ENCODE measurements around the gene RBFOX1. TPM values are rescaled to one million over a fixed set of nuclear protein-coding genes. Genes with fewer than 3 reads are reported as not detected.

Gene RBFOX1
- total RNA-seq, 4 donors from 2014 or later, result 1.0 to 3.4 TPM; not detected in 2

- no peak for DNase-seq
- Histone ChIP-seq H3K4me3 (no peak overlapping the region), H3K4me1 (no peaks in the 10 kb centered on the region), H3K9me3 (no peaks in the 10 kb centered on the region), H3K27me3 (no peaks in the 10 kb centered on the region), H3K27ac (no peak overlapping the region), H3K36me3 (no peaks in the 10 kb centered on the region)
- TF ChIP-seq CTCF (IDR thresholded peaks at IDR 0.05), result no peak
- no peak for TF ChIP-seq POLR2A (IDR thresholded peaks at IDR 0.05)
These were observed 269.8 kb downstream of the RBFOX1 start for GRCh38 chr16:7602291-7602950.

- Histone ChIP-seq H3K27ac (no peak overlapping the region), H3K27me3 (no peaks in the 10 kb centered on the region), H3K9me3 (no peaks in the 10 kb centered on the region), H3K4me1 (no peaks in the 10 kb centered on the region), H3K36me3 (no peaks in the 10 kb centered on the region), H3K4me3 (no peak overlapping the region)
- DNase-seq, result no peak
- TF ChIP-seq POLR2A (IDR thresholded peaks at IDR 0.05) (no peak), CTCF (IDR thresholded peaks at IDR 0.05) (no peak)
These were observed 273.2 kb downstream of the RBFOX1 start for GRCh38 chr16:7605812-7606211.

GRCh38 chr16:7612671-7613070 is 280.0 kb downstream of the RBFOX1 start:
- Histone ChIP-seq H3K4me1 (no peaks in the 10 kb centered on the region), H3K27me3 (no peaks in the 10 kb centered on the region), H3K27ac (no peak overlapping the region), H3K9me3 (no peaks in the 10 kb centered on the region), H3K36me3 (no peaks in the 10 kb centered on the region), H3K4me3 (no peak overlapping the region)
- no peak for TF ChIP-seq POLR2A (IDR thresholded peaks at IDR 0.05)
- no peak for TF ChIP-seq CTCF (IDR thresholded peaks at IDR 0.05)
- no peak for DNase-seq

GRCh38 chr16:7613518-7613917 is 280.9 kb downstream of the RBFOX1 start:
- Histone ChIP-seq H3K9me3 (no peaks in the 10 kb centered on the region), H3K27ac (no peak overlapping the region), H3K36me3 (no peaks in the 10 kb centered on the region), H3K4me3 (no peak overlapping the region), H3K4me1 (no peaks in the 10 kb centered on the region), H3K27me3 (no peaks in the 10 kb centered on the region)
- no peak for DNase-seq
- TF ChIP-seq POLR2A (IDR thresholded peaks at IDR 0.05), result no peak

- H3K36me3 ChIP-seq, result no peaks in the 10 kb centered on the region
- no peaks in the 10 kb centered on the region for H3K4me1 ChIP-seq
- H3K4me3 ChIP-seq, result no peak overlapping the region
- no peak for DNase-seq
- no peaks in the 10 kb centered on the region for H3K9me3 ChIP-seq
- TF ChIP-seq CTCF (IDR thresholded peaks at IDR 0.05) (no peak), POLR2A (IDR thresholded peaks at IDR 0.05) (no peak)
- H3K27me3 ChIP-seq, result no peaks in the 10 kb centered on the region
- no peak overlapping the region for H3K27ac ChIP-seq
These were observed 281.6 kb downstream of the RBFOX1 start for GRCh38 chr16:7614021-7614795.

GRCh38 chr16:7615565-7615964 is 282.9 kb downstream of the RBFOX1 start:
- TF ChIP-seq POLR2A (IDR thresholded peaks at IDR 0.05), result no peak
- TF ChIP-seq CTCF (IDR thresholded peaks at IDR 0.05), result no peak
- Histone ChIP-seq H3K36me3 (no peaks in the 10 kb centered on the region), H3K27me3 (no peaks in the 10 kb centered on the region), H3K9me3 (no peaks in the 10 kb centered on the region), H3K4me3 (no peak overlapping the region), H3K27ac (no peak overlapping the region), H3K4me1 (no peaks in the 10 kb centered on the region)
- DNase-seq, result no peak

Measured in Peyer's patch (tissue), 4 donors.